GM23248 (cell line): ENCODE data around the gene CCND2. TPM values are rescaled to one million over a fixed set of nuclear protein-coding genes. Genes with fewer than 3 reads are reported as not detected.
A peak's percentile ranks its signal among the peaks of the same experiment; 100 is the strongest.

ENCODE experiments used
- DNase-seq: peaks from one replicate; pipeline ENCODE4 v3.0.0-alpha.2; 2015
- H2AFZ ChIP-seq: fragments of 200-600 bp; sonication (generic); 2 replicates; pipeline ENCODE4 v1.6.1; 2016; ENCODE audit warnings: antibody characterized with exemption
- H3F3A ChIP-seq: fragments of 200-600 bp; sonication (generic); 2 replicates; pipeline ENCODE4 v1.6.1; 2016; ENCODE audit warnings: mild to moderate bottlenecking, antibody characterized with exemption, mixed run types; ENCODE audit not compliant: insufficient read depth
- H3K27ac ChIP-seq: fragments of 200-600 bp; sonication (generic); 2 replicates; pipeline ENCODE4 v1.5.1; 2016; ENCODE audit warnings: mild to moderate bottlenecking
- H3K27me3 ChIP-seq: fragments of 200-600 bp; sonication (generic); replicated peaks from 2 replicates; pipeline ENCODE4 v1.6.1; 2016; ENCODE audit warnings: mild to moderate bottlenecking; ENCODE audit not compliant: insufficient read depth
- H3K36me3 ChIP-seq: fragments of 200-600 bp; sonication (generic); 2 replicates; pipeline ENCODE4 v1.6.1; 2016; ENCODE audit warnings: low read depth, mild to moderate bottlenecking
- H3K4me1 ChIP-seq: fragments of 200-600 bp; sonication (generic); 2 replicates; pipeline ENCODE4 v1.6.1; 2016; ENCODE audit warnings: mild to moderate bottlenecking; ENCODE audit not compliant: insufficient read depth
- H3K4me2 ChIP-seq: fragments of 200-600 bp; sonication (generic); one replicate; pipeline ENCODE4 v1.6.1; 2016; ENCODE audit warnings: mild to moderate bottlenecking; ENCODE audit not compliant: unreplicated experiment
- H3K4me3 ChIP-seq: fragments of 200-600 bp; sonication (generic); 2 replicates; pipeline ENCODE4 v1.5.1; 2016; ENCODE audit warnings: mild to moderate bottlenecking
- H3K79me2 ChIP-seq: fragments of 200-600 bp; sonication (generic); 2 replicates; pipeline ENCODE4 v1.6.1; 2016; ENCODE audit warnings: mild to moderate bottlenecking; ENCODE audit not compliant: insufficient read depth
- H3K9ac ChIP-seq: fragments of 200-600 bp; sonication (generic); 2 replicates; pipeline ENCODE4 v1.6.1; 2016; ENCODE audit warnings: mild to moderate bottlenecking
- H3K9me2 ChIP-seq: fragments of 200-600 bp; sonication (generic); 2 replicates; pipeline ENCODE4 v1.6.1; 2016; ENCODE audit warnings: mixed run types, mild to moderate bottlenecking, moderate library complexity; ENCODE audit not compliant: insufficient read depth
- H3K9me3 ChIP-seq: fragments of 200-600 bp; sonication (generic); one replicate; pipeline ENCODE4 v1.6.1; 2017; ENCODE audit warnings: low read depth
- H4K20me1 ChIP-seq: fragments of 200-600 bp; sonication (generic); 2 replicates; pipeline ENCODE4 v1.6.0; 2016; ENCODE audit not compliant: insufficient read depth
- EZH2 ChIP-seq: fragments of 200-600 bp; sonication (generic); IDR thresholded peaks from 2 replicates; pipeline ENCODE4 v1.6.1; 2018; ENCODE audit warnings: antibody characterized with exemption, mild to moderate bottlenecking; ENCODE audit not compliant: insufficient read depth, poor library complexity, severe bottlenecking
- EZH2phosphoT487 ChIP-seq: fragments of 200-600 bp; sonication (generic); IDR thresholded peaks from 2 replicates; pipeline ENCODE4 v1.6.1; 2018; ENCODE audit warnings: antibody characterized with exemption, moderate library complexity, mild to moderate bottlenecking, low read depth; ENCODE audit not compliant: insufficient read depth
- WGBS, 2 experiments: methylation state at CpG; one replicate each; pipeline ENCODE4 v1.1.6; 2015 to 2017; ENCODE audit warnings: low lambda C conversion rate in 2 of 2, low coverage in 1 of 2; ENCODE audit errors: missing lambda C conversion rate in 2 of 2; 5-methylcytosine and 5-hydroxymethylcytosine counted together
- in situ Hi-C: fragments of 300-500 bp; cut with MboI; formaldehyde crosslinking; loops from 2 replicates; pipeline ENCODE4 v1.15.0; 2020
- polyA plus RNA-seq: library from polyadenylated mRNA; unstranded; fragments of >200 nt; fragmentation: Nextera tagmentation; extraction: Ambion mirVana; gene quantifications from 2 replicates; pipeline ENCODE4 v1.2.1, GENCODE V29; 2016
- total RNA-seq: library from RNA; depleted of rRNA; stranded (reverse); fragments of >200 nt; shearing (Covaris generic); gene quantifications from 2 replicates; pipeline ENCODE4 v1.2.3, GENCODE V29; 2014; rRNA removed

The CCND2 gene
- total and polyA plus RNA-seq, 2 experiments from 2014 or later: 2.9 to 4.9 TPM

DNA sequence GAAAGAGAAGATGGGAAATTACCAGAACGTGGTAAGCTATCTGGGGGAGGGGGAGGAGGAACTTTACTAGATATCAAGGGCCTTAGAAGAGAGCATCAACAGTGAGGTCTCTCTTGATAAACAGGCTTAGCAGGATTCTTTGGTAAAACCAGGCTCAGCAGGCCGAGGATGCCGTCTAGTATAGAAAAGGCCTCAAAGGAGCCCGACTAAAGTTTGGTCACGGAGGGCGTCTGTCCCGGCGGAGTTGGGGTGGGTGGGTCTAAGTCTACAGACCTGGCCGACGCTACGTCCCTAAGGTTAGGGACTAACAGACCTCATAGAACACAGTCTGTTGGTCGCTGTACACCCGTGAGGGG is 46.9 kb downstream of the CCND2 start:
- H3K9me2 ChIP-seq: no peaks in the 10 kb centered on the region
- in situ Hi-C loops: no loop called here
- no peak for DNase-seq

DNA sequence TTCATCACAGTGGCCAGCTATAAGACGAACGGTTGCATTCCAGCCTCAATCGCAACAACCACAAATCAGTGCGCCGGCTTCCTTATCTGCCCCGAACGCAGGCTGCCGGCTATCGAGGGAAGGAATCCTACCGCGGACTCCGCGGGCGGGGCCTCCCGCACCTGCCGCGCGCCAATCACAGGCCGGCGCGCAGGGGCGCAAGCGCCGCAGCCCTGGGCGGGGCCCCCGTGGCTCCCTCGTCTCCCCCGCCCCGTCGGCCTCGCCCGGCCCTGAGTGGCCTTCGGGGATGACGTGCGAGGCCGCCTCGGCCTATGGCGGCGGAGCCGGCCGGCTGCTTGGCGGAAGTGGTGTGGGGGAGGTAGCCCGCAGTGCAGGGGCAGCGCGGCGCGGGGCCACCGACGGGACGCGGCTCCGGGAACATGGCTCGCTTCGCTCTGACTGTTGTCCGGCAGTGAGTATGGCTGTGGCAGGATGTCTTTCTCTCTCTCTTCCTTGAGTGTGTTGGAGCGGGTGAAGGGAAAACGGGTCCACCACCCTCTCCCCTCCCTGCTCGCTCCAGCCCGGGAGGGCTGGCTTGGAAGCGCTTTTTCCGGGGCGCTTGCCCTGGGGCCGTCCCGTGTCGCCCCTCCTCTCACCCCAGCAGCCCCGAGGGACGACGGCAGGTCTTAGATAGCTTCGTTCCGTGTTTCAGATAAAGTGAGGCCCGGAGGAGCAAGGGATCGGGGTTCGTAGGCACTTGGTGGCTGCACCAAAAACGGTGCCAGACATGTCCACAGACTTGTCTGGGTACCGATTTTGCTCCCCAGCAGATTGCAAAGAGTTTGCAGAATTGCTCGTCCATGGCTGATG is 47.5 kb downstream of the CCND2 start, which contains the start of gene TIGAR:
Gene TIGAR, plus strand, starts transcription at position 361 of the 849 bp plus-strand sequence. Its CDS starts 59 bp downstream, at position 420.
- Histone ChIP-seq H3F3A (0 out of 2 replicates have a peak, but pooled peaks cover 3% of the 10 kb centered on the region), H3K4me3 (peak within 1 kb of the TSS; percentile 89), H3K36me3 (no peaks in the 10 kb centered on the region), H3K4me2 (peak within 1 kb of the TSS; percentile 79), H3K4me1 (peaks cover 11% of the 10 kb centered on the region), H3K27ac (peak within 1 kb of the TSS; percentile 68), H3K9ac (peak within 1 kb of the TSS; percentile 85), H2AFZ (peak within 1 kb of the TSS; percentile 96), H3K9me3 (no peaks in the 10 kb centered on the region), H3K9me2 (no peaks in the 10 kb centered on the region), H3K27me3 (no peaks in the 10 kb centered on the region), H3K79me2 (peaks cover 46% of the 10 kb centered on the region), H4K20me1 (no peaks in the 10 kb centered on the region)
- TF ChIP-seq EZH2 (no peak), EZH2phosphoT487 (no peak)
- in situ Hi-C loops: no loop called here
- WGBS, 2 experiments: 1% methylated on average over 72 to 73 of the region's 76 CpGs
- peak; percentile 99 for DNase-seq

More for the DNA sequence above, 46.9 kb downstream of the CCND2 start:
- WGBS, 2 experiments: 2 to 3% methylated on average over 11 to 13 of the region's 13 CpGs
- Histone ChIP-seq H3K4me1 (peaks cover 11% of the 10 kb centered on the region), H3F3A (0 out of 2 replicates have a peak, but pooled peaks cover 3% of the 10 kb centered on the region), H2AFZ (peak overlapping the region; percentile 96), H3K27ac (peak overlapping the region; percentile 17; the same call in 1 of the 2 replicates), H3K79me2 (peaks cover 40% of the 10 kb centered on the region), H4K20me1 (no peaks in the 10 kb centered on the region), H3K4me3 (peak overlapping the region; percentile 89), H3K27me3 (no peaks in the 10 kb centered on the region), H3K9ac (peak overlapping the region; percentile 63), H3K9me3 (no peaks in the 10 kb centered on the region), H3K36me3 (no peaks in the 10 kb centered on the region), H3K4me2 (peak overlapping the region; percentile 41)
- TF ChIP-seq EZH2phosphoT487 (no peak), EZH2 (no peak)

DNA sequence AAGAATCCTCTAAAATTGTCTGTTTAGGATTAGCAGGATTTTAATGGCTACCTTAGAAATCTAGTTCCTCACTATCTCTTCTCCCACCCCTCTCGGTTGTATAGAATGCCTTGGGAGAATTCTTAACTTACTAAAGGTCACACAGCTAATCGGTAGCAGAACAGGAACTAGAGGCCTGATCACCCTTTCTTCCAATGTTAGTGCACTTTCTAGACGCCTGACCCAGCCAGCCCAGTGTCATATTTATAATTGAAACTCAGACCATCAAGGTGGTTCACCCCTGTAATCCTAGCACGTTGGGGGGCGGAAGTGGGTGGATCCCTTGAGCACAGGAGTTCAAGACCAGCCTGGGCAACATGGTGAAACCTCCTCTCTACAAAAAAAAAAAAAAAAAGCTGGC is 49.2 kb downstream of the CCND2 start:
- Histone ChIP-seq H3K27me3 (no peaks in the 10 kb centered on the region), H3K9me3 (no peaks in the 10 kb centered on the region), H3K4me3 (no peak overlapping the region), H3K4me1 (peaks cover 11% of the 10 kb centered on the region), H3K4me2 (peak overlapping the region; percentile 79), H4K20me1 (no peaks in the 10 kb centered on the region), H3K79me2 (peaks cover 62% of the 10 kb centered on the region), H3K9me2 (no peaks in the 10 kb centered on the region), H3F3A (0 out of 2 replicates have a peak, but pooled peaks cover 3% of the 10 kb centered on the region), H3K36me3 (no peaks in the 10 kb centered on the region), H3K27ac (no peak overlapping the region), H2AFZ (no peak overlapping the region), H3K9ac (no peak overlapping the region)
- in situ Hi-C loops: no loop called here
- 87% methylated on average over 5 of the region's 5 CpGs for WGBS, 2 experiments
- no peak for DNase-seq
- no peak for TF ChIP-seq EZH2

Other genes starting within 250 kb of the CCND2 start
- 6.7 and 9.3 TPM in 2 replicates for gene TIGAR, start 47.5 kb downstream of the CCND2 start, total RNA-seq
- gene TIGAR, start 47.5 kb downstream of the CCND2 start, polyA plus RNA-seq: 23.6 and 24.6 TPM in 2 replicates
- not detected in 2 replicates for gene FGF23, start 106.0 kb downstream of the CCND2 start, total RNA-seq
- not detected in 2 replicates for gene FGF23, start 106.0 kb downstream of the CCND2 start, polyA plus RNA-seq
- not detected in 2 replicates for gene FGF6, start 172.1 kb downstream of the CCND2 start, total RNA-seq
- gene FGF6, start 172.1 kb downstream of the CCND2 start, polyA plus RNA-seq: not detected in 2 replicates